HepG2 (cell line): Measurements from ENCODE around the gene ESPNL. TPM values are rescaled to one million over a fixed set of nuclear protein-coding genes. Genes with fewer than 3 reads are reported as not detected.

Source experiments
- ATF4 ChIP-seq, 2 experiments: fragments of 450-650 bp in 1 of 2; sonication (generic) in 1 of 2; formaldehyde crosslinking; IDR thresholded peaks; 2 replicates each; pipeline versions ENCODE4 v1.5.0 to v1.8.0; 2020 to 2022; ENCODE audit warnings: mild to moderate bottlenecking in 1 of 2, missing genetic modification reagents in 1 of 2
- BCL6 ChIP-seq: IDR thresholded peaks from 2 replicates; pipeline ENCODE4 v1.6.1; 2016; ENCODE audit warnings: missing genetic modification reagents, missing compliant biosample characterization
- ELK4 ChIP-seq: sonication (generic); formaldehyde crosslinking; IDR thresholded peaks from 2 replicates; pipeline ENCODE4 v1.9.0; 2021; ENCODE audit warnings: missing genetic modification reagents, borderline replicate concordance
- FOXO1 ChIP-seq: sonication (generic); formaldehyde crosslinking; IDR thresholded peaks from 2 replicates; pipeline ENCODE4 v1.4.0; 2020; ENCODE audit warnings: missing genetic modification reagents
- GMEB2 ChIP-seq: IDR thresholded peaks from 2 replicates; pipeline ENCODE4 v1.6.1; 2016; ENCODE audit warnings: missing biosample characterization, missing genetic modification reagents, low read depth
- HMGA1 ChIP-seq: sonication (generic); formaldehyde crosslinking; conservative IDR thresholded peaks from 2 replicates; pipeline ENCODE4 v1.4.0; 2020; ENCODE audit warnings: missing genetic modification reagents
- KLF11 ChIP-seq: IDR thresholded peaks from 2 replicates; pipeline ENCODE4 v1.6.1; 2016; ENCODE audit warnings: missing compliant biosample characterization
- RARA ChIP-seq: IDR thresholded peaks from 2 replicates; pipeline ENCODE4 v1.6.1; 2016; ENCODE audit warnings: missing genetic modification reagents, missing compliant biosample characterization
- SETDB1 ChIP-seq: sonication (generic); formaldehyde crosslinking; IDR thresholded peaks from 2 replicates; pipeline ENCODE4 v1.5.1; 2020; ENCODE audit warnings: missing genetic modification reagents, mild to moderate bottlenecking, borderline replicate concordance
- TAF15 ChIP-seq: fragments of 200-400 bp; formaldehyde crosslinking; IDR thresholded peaks from one replicate; pipeline ENCODE4 v1.6.1; 2018; ENCODE audit warnings: mild to moderate bottlenecking, low read depth, low read length; ENCODE audit not compliant: poor library complexity, severe bottlenecking
- TBX3 ChIP-seq: fragments of 450-650 bp; IDR thresholded peaks from 2 replicates; pipeline ENCODE4 v1.6.1; 2017; ENCODE audit warnings: antibody characterized with exemption, mild to moderate bottlenecking, inconsistent platforms, borderline replicate concordance
- ZBTB49 ChIP-seq: sonication (generic); formaldehyde crosslinking; IDR thresholded peaks from 2 replicates; pipeline ENCODE4 v1.4.0; 2020; ENCODE audit warnings: missing genetic modification reagents, borderline replicate concordance
- ZNF3 ChIP-seq: IDR thresholded peaks from 2 replicates; pipeline ENCODE4 v1.7.0; 2017; ENCODE audit warnings: inconsistent platforms
- ZNF317 ChIP-seq: sonication (generic); formaldehyde crosslinking; IDR thresholded peaks from 2 replicates; pipeline ENCODE4 v1.5.0; 2020; ENCODE audit warnings: mild to moderate bottlenecking, missing genetic modification reagents
- ZNF362 ChIP-seq: sonication (generic); formaldehyde crosslinking; IDR thresholded peaks from 2 replicates; pipeline ENCODE4 v1.4.0; 2020; ENCODE audit warnings: missing genetic modification reagents, mild to moderate bottlenecking, borderline replicate concordance
- ZNF773 ChIP-seq: sonication (generic); formaldehyde crosslinking; IDR thresholded peaks from 2 replicates; pipeline ENCODE4 v1.4.0; 2020; ENCODE audit warnings: missing genetic modification reagents, borderline replicate concordance
- ZSCAN22 ChIP-seq: sonication (generic); formaldehyde crosslinking; IDR thresholded peaks from 2 replicates; pipeline ENCODE4 v1.4.0; 2020; ENCODE audit warnings: mild to moderate bottlenecking, missing genetic modification reagents
- polyA plus RNA-seq, 8 experiments: library from polyadenylated mRNA; depleted of rRNA in 3 of 8; stranded (reverse) in 7 of 8; unstranded in 1 of 8; fragments of >200 nt; fragmentation: Illumina TruSeq in 4 of 8; extraction: Trizol in 4 of 8; gene quantifications; 2 replicates each; pipeline versions ENCODE4 v1.2.1 to v1.2.3, GENCODE V29; 2011 to 2016; ENCODE audit warnings: low read depth in 4 of 8, missing spikeins in 1 of 8, mixed read lengths in 1 of 8; ENCODE audit not compliant: insufficient read depth in 1 of 8
- total RNA-seq, 5 experiments: library from RNA; depleted of rRNA; stranded (reverse); fragments of >200 nt; fragmentation: Illumina TruSeq; extraction: Trizol; gene quantifications; 2 replicates each; pipeline ENCODE4 v1.2.3, GENCODE V29; 2016; ENCODE audit warnings: low read depth in 1 of 5
- TF ChIP-seq, protein P1 (sequence below): sonication (generic); formaldehyde crosslinking; IDR thresholded peaks from 2 replicates; pipeline ENCODE4 v1.4.0; 2020; ENCODE audit warnings: low read depth, mild to moderate bottlenecking, missing genetic modification reagents
- TF ChIP-seq, protein P2 (sequence below): IDR thresholded peaks from 2 replicates; pipeline ENCODE4 v1.6.1; 2016; ENCODE audit warnings: mild to moderate bottlenecking, missing biosample characterization, missing genetic modification reagents
- TF ChIP-seq, protein P3 (sequence below): sonication (generic); formaldehyde crosslinking; IDR thresholded peaks from 2 replicates; pipeline ENCODE4 v1.5.1; 2020; ENCODE audit warnings: missing genetic modification reagents, mild to moderate bottlenecking, borderline replicate concordance

ESPNL gene
- total and polyA plus RNA-seq, 2 of the 13 experiments (the other 11 are each of a cell fraction or from before 2014, with no cell fraction given): 0.45 to 0.80 TPM

DNA sequence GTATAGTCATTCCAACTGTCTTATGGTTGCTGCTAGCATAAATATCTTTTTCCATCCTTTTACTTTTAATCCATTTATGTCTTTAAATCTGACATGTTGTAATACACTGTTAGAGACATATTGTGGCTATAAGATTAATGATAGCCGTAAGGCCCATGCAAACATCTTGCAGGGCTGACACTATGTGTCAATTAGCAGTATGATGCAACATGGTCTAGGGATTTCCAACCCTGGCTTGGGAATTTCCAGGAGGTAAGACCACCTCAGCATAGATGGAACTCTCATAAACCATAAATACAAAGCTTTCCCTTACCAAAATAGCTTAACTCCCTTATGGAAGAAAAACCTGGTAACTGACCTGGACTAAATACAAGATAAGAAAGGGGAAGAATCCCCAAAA is 22.8 kb upstream of the ESPNL start (continued):
- TF ChIP-seq, protein P1, sequence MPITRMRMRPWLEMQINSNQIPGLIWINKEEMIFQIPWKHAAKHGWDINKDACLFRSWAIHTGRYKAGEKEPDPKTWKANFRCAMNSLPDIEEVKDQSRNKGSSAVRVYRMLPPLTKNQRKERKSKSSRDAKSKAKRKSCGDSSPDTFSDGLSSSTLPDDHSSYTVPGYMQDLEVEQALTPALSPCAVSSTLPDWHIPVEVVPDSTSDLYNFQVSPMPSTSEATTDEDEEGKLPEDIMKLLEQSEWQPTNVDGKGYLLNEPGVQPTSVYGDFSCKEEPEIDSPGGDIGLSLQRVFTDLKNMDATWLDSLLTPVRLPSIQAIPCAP (CRISPR knock-in tag): no peak
- TF ChIP-seq ZBTB49 (no peak), ZNF317 (CRISPR knock-in tag) (no peak), HMGA1 (CRISPR knock-in tag) (no peak), TAF15 (no peak), FOXO1 (CRISPR knock-in tag) (no peak), ATF4 (CRISPR knock-in tag; IDR thresholded peaks at IDR 0.05) (peak in 1 of 2 experiments; percentile 99; a peak in 2 of 4 replicates), ZNF773 (CRISPR knock-in tag) (no peak), KLF11 (no peak), ELK4 (no peak), SETDB1 (CRISPR knock-in tag) (no peak), ZNF362 (CRISPR knock-in tag) (no peak), TBX3 (no peak), ZNF3 (CRISPR knock-in tag) (no peak), GMEB2 (CRISPR knock-in tag) (no peak), ZSCAN22 (CRISPR knock-in tag) (no peak), BCL6 (CRISPR knock-in tag) (no peak; the same call in 1 of the 2 replicates), RARA (CRISPR knock-in tag) (0 out of 2 replicates have a peak, but pooled peaks have one; percentile 11)
- TF ChIP-seq, protein P2, sequence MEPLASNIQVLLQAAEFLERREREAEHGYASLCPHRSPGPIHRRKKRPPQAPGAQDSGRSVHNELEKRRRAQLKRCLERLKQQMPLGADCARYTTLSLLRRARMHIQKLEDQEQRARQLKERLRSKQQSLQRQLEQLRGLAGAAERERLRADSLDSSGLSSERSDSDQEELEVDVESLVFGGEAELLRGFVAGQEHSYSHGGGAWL (CRISPR knock-in tag): no peak
- TF ChIP-seq, protein P3, sequence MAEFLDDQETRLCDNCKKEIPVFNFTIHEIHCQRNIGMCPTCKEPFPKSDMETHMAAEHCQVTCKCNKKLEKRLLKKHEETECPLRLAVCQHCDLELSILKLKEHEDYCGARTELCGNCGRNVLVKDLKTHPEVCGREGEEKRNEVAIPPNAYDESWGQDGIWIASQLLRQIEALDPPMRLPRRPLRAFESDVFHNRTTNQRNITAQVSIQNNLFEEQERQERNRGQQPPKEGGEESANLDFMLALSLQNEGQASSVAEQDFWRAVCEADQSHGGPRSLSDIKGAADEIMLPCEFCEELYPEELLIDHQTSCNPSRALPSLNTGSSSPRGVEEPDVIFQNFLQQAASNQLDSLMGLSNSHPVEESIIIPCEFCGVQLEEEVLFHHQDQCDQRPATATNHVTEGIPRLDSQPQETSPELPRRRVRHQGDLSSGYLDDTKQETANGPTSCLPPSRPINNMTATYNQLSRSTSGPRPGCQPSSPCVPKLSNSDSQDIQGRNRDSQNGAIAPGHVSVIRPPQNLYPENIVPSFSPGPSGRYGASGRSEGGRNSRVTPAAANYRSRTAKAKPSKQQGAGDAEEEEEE: no peak
